Measurements from ENCODE around the gene TTC5. TPM values are rescaled to one million over a fixed set of nuclear protein-coding genes. Genes with fewer than 3 reads are reported as not detected.

Gene TTC5
- total RNA-seq, 1 experiment from 2014 or later, result 20.6 TPM

GRCh38 chr14:20350282-20350681, 44.5 kb upstream of the TTC5 start:
- Histone ChIP-seq H3T11ph (ENCODE audit: low read length) (no peak overlapping the region), H3K79me1 (ENCODE audit: insufficient read depth, low read depth, low read length, poor library complexity, severe bottlenecking) (no peaks in the 10 kb centered on the region), H3K23ac (ENCODE audit: insufficient read length, low read depth, low read length) (no peak overlapping the region), H3K27me3 (ENCODE audit: insufficient read depth, low read length) (no peaks in the 10 kb centered on the region), H3K79me2 (ENCODE audit: insufficient read depth, low read length) (no peaks in the 10 kb centered on the region), H3K4ac (ENCODE audit: low read depth, low read length) (no peak overlapping the region), H2BK15ac (ENCODE audit: low read depth, low read length) (no peak overlapping the region), H2BK5ac (ENCODE audit: insufficient read length, low read length) (no peak overlapping the region), H2BK12ac (ENCODE audit: insufficient read length, low read depth, low read length) (no peak overlapping the region), H2BK120ac (ENCODE audit: low read depth, low read length, poor library complexity, severe bottlenecking) (no peak overlapping the region), H2AFZ (ENCODE audit: low read length) (no peak overlapping the region), H3K9me3 (ENCODE audit: control insufficient read depth, low read depth, low read length) (no peaks in the 10 kb centered on the region), H3K9ac (ENCODE audit: extremely low read depth, insufficient read length, low read length) (no peak overlapping the region), H4K20me1 (ENCODE audit: control insufficient read depth, insufficient read depth, insufficient read length) (no peaks in the 10 kb centered on the region), H3K4me2 (ENCODE audit: insufficient read depth, insufficient read length, low read length) (no peak overlapping the region), H3K14ac (ENCODE audit: insufficient read depth, low read length) (no peak overlapping the region), H3K27ac (ENCODE audit: insufficient read length, low read depth, low read length) (no peak overlapping the region), H2AK5ac (ENCODE audit: insufficient read length, low read length) (no peak overlapping the region), H2BK20ac (ENCODE audit: low read depth, low read length, poor library complexity, severe bottlenecking) (no peak overlapping the region), H4K8ac (replicated peaks; ENCODE audit: insufficient read length, low read depth, low read length) (no peak overlapping the region), H4K5ac (ENCODE audit: insufficient read length, low read depth, low read length) (no peak overlapping the region), H3K4me1 (ENCODE audit: insufficient read depth, low read length) (no peaks in the 10 kb centered on the region), H3K23me2 (ENCODE audit: insufficient read length, low read depth, low read length, poor library complexity, severe bottlenecking) (no peaks in the 10 kb centered on the region), H4K91ac (ENCODE audit: insufficient read length, low read depth, low read length) (no peak overlapping the region), H3K18ac (ENCODE audit: insufficient read length, low read depth, low read length) (no peak overlapping the region), H3K56ac (ENCODE audit: insufficient read length, low read depth, low read length) (no peak overlapping the region)
- Mint-ChIP-seq H3K4me1 (no peaks in the 10 kb centered on the region), H3K4me3 (no peak overlapping the region), H3K27me3 (ENCODE audit: low read depth) (no peaks in the 10 kb centered on the region), H3K36me3 (ENCODE audit: insufficient read depth in 1 of 3, low read depth in 3 of 3) (peaks cover 55 to 88% (median 83%) of the 10 kb centered on the region in 3 experiments), H3K27ac (peak overlapping the region in 1 of 3 experiments; percentile 4; a peak in 1 of 7 replicates), H3K9me3 (no peaks in the 10 kb centered on the region)
- no CpG with 5 or more reads among the region's 2 CpGs for WGBS (ENCODE audit: extremely low coverage, insufficient read length, low lambda C conversion rate)
- DNase-seq, result no peak
- TF ChIP-seq CTCF (conservative IDR thresholded peaks at IDR 0.05), result no peak

Measured in H9 (cell line).